Gastroesophageal sphincter (tissue), 3 donors: ENCODE measurements around the gene PHOX2A.

Experiments used
- EP300 ChIP-seq: sonication (generic); formaldehyde crosslinking; IDR thresholded peaks from one replicate; pipeline ENCODE4 v1.6.1; 2017; ENCODE audit warnings: antibody characterized with exemption, mild to moderate bottlenecking
- POLR2A ChIP-seq, 2 donors: fragments of 450-650 bp; IDR thresholded peaks; one replicate each; pipeline ENCODE4 v1.6.1; 2017; ENCODE audit warnings: antibody characterized with exemption in 2 of 2, mild to moderate bottlenecking in 2 of 2, moderate library complexity in 1 of 2
- POLR2AphosphoS5 ChIP-seq: sonication (generic); formaldehyde crosslinking; IDR thresholded peaks from one replicate; pipeline ENCODE4 v1.6.1; 2017; ENCODE audit warnings: antibody characterized with exemption
- TF ChIP-seq, protein P1 (sequence below), 4 experiments: fragments of 200-600 bp in 2 of 4; fragments of 450-650 bp in 2 of 4; sonication (generic) in 1 of 4; IDR thresholded peaks; one replicate each; pipeline ENCODE4 v1.5.1; 2017 to 2019; ENCODE audit warnings: antibody characterized with exemption in 4 of 4, mild to moderate bottlenecking in 2 of 4, moderate library complexity in 2 of 4

DNA sequence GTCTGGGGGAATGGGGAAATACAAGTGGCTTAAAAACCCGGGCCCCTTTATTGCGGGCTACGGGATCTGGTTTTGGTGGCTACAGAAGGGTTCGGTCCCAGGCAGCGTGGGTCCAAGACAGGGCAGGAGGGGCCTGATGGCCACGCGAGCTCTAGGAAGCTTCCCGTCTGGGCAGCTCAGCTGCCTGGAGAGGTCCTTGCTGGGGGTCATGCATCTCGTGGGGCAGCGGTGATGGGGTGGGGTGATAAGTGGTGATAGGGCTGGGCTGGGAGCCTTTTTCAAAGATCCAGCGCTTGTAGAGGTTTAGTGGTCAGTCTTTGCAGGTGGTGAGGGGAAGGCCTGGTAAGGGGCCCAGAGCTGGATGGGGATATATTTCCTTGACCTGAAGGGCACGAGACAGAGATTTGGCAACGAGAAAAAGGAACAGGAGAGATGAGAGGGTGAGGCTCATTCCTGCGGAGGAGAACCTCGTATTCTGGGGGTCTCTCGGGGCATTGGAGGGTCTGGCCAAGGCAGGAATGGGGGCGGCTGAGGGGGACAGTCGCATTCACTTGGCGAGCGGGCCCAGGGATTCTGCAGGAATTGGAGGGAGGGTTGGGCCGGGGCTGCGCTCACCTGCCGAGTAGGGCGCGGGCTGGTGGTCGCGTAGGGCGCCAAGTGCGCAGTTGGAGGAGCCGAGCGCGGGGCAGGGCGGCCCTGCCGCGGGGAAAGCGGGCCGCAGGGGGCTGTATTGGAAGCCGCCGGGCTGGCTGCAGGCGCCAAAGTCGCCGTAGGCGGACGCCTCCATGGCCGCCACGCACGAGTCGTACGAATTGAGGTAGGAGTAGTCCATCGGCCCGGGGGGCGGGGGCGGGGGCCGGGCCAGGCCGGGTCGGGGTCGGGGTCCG is 560 bp downstream of the PHOX2A start:
- TF ChIP-seq POLR2A (IDR thresholded peaks at IDR 0.05) (no peak), POLR2AphosphoS5 (no peak), EP300 (no peak)
- TF ChIP-seq, protein P1, sequence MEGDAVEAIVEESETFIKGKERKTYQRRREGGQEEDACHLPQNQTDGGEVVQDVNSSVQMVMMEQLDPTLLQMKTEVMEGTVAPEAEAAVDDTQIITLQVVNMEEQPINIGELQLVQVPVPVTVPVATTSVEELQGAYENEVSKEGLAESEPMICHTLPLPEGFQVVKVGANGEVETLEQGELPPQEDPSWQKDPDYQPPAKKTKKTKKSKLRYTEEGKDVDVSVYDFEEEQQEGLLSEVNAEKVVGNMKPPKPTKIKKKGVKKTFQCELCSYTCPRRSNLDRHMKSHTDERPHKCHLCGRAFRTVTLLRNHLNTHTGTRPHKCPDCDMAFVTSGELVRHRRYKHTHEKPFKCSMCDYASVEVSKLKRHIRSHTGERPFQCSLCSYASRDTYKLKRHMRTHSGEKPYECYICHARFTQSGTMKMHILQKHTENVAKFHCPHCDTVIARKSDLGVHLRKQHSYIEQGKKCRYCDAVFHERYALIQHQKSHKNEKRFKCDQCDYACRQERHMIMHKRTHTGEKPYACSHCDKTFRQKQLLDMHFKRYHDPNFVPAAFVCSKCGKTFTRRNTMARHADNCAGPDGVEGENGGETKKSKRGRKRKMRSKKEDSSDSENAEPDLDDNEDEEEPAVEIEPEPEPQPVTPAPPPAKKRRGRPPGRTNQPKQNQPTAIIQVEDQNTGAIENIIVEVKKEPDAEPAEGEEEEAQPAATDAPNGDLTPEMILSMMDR (IDR thresholded peaks at IDR 0.05): no peak
